TTC549 (cell line): ENCODE results near the gene MC5R.
"Not testable (repeated sequence)": the region's sequence is repeated elsewhere in the genome, so short reads cannot be mapped to it uniquely, and the experiment has no call there.

Source experiments
- FAIRE-seq: peaks from 2 replicates; lab custom pipeline; 2012; peaks lifted over from hg19 to GRCh38; lab: Jason Lieb, UNC

MC5R gene

GRCh38 chr18:13849791-13850190 lies 25.8 kb downstream of the MC5R start:
- FAIRE-seq = no peak

DNA sequence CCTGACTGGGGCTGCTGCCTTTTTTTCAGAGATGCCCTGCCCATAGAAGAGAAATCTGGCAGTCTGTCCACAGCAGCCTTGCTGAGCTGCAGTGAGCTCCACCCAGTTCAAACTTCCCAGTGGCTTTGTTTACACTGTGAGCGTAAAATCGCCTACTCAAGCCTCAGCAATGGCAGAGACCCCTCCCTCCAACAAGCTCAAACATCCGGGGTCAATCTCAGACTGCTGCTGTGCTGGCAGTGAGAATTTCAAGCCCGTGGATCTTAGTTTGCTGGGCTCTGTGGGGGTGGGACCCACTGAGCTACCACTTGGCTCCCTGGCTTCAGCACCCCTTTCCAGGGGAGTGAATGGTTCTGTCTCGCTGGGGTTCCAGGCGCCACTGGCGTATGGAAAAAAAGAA lies 38.9 kb downstream of the MC5R start:
- FAIRE-seq = not testable (repeated sequence)

DNA sequence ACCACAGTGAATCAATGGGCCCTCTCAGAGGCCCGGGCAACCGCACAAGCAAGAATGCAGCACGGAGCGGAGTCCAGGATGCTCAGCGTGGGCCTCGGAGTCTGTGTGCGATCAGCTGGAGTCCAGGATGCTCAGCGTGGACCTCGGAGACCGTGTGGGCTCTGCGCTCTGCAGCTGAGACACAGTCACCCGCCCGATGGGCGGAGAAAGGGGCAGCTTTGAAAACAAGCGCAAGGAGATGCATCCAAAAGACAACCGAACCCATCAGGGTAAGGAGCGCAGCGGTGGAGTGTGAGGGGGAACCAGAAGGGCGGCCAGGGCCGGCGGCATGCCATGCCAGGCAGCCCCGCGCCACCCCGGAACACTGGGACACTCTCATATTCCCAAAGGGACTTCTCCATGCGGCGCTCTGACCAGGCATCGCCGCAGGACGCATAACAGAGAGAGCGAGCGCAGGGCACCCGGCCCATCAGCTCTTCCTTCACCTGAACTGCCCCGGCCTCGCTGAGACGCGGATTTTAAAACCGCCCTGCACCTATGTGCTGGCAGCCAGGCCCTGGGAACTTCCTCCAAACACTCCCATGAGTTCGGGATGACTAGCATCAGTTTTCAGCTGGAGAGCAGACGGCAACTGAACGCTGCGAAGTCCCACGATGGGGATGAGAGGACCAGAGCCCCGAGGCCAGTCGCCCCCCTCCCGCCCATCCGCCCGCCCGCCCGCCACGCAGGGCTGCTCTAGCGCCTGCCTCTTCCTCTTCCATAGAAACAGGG lies 44.7 kb downstream of the MC5R start:
- no peak for FAIRE-seq

GRCh38 chr18:13871701-13872100 lies 47.8 kb downstream of the MC5R start:
- FAIRE-seq = no peak

DNA sequence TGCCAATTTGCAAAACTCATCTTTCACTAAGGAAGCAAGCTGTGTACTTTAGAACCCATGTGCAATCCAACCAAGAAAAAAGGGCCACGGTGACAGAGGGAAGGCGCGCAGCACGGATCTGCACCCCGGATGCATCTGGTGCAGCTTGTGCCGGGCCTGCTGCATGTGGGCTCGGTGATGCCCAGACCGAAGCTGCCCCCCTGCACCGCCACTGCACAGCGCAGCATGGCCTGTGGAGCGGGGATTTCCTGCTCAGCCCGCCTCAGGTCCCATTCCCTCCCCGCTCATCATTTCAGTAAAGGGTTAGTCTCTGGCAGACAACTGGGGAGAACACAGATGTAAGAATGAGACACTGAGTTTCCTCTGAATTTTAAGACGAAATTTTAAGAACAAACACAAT lies 48.4 kb downstream of the MC5R start:
- no peak for FAIRE-seq

- FAIRE-seq = no peak
Measured at GRCh38 chr18:13872932-13873331, 49.0 kb downstream of the MC5R start.

- FAIRE-seq = no peak
Measured at GRCh38 chr18:13874558-13874957, 50.6 kb downstream of the MC5R start.
